CD14-positive monocyte (primary cell): Measurements from ENCODE around the gene SDE2. TPM values are rescaled to one million over a fixed set of nuclear protein-coding genes. Genes with fewer than 3 reads are reported as not detected.
"Not testable (repeated sequence)": the region's sequence is repeated elsewhere in the genome, so short reads cannot be mapped to it uniquely, and the experiment has no call there.

Source experiments
- DNase-seq, 3 donors: peaks; one replicate each; pipeline ENCODE4 v3.0.0-alpha.2; 2011 to 2022
- H2AFZ ChIP-seq: 2 replicates; pipeline ENCODE4 v1.6.0; 2012; ENCODE audit warnings: mild to moderate bottlenecking, low read depth, low read length, inconsistent platforms; ENCODE audit not compliant: insufficient read depth, poor library complexity, severe bottlenecking
- H3K27ac ChIP-seq, 2 donors: 1 replicate in 1 of 2; 2 replicates in 1 of 2; pipeline ENCODE4 v1.5.1; 2012 to 2013; ENCODE audit warnings: low read length in 2 of 2, control low read depth in 1 of 2, inconsistent platforms in 1 of 2, low read depth in 1 of 2, mild to moderate bottlenecking in 1 of 2
- H3K27me3 ChIP-seq, 2 donors: one replicate each; pipeline versions ENCODE4 v1.6.0 to v1.6.1; 2011 to 2013; ENCODE audit warnings: low read length in 2 of 2; ENCODE audit not compliant: control insufficient read depth in 2 of 2, insufficient read depth in 2 of 2
- H3K36me3 ChIP-seq, 2 donors: replicated peaks in 1 of 2; 1 replicate in 1 of 2; 2 replicates in 1 of 2; pipeline versions ENCODE4 v1.5.1 to v1.6.1; 2012 to 2013; ENCODE audit warnings: low read length in 2 of 2, control low read depth in 1 of 2, inconsistent platforms in 1 of 2, mild to moderate bottlenecking in 1 of 2; ENCODE audit not compliant: insufficient read depth in 2 of 2, control insufficient read depth in 1 of 2
- H3K4me1 ChIP-seq, 2 donors: 1 replicate in 1 of 2; 2 replicates in 1 of 2; pipeline versions ENCODE4 v1.5.1 to v1.6.1; 2012 to 2013; ENCODE audit warnings: low read length in 2 of 2, control low read depth in 1 of 2, inconsistent platforms in 1 of 2, mild to moderate bottlenecking in 1 of 2, moderate library complexity in 1 of 2; ENCODE audit not compliant: insufficient read depth in 2 of 2, control insufficient read depth in 1 of 2
- H3K4me2 ChIP-seq: replicated peaks from 2 replicates; pipeline ENCODE3; 2012; ENCODE audit warnings: low read length, moderate library complexity, mild to moderate bottlenecking; ENCODE audit not compliant: poor library complexity, severe bottlenecking; ENCODE audit errors: extremely low read depth
- H3K4me3 ChIP-seq, 3 experiments: fragments of 200-600 bp in 1 of 3; sonication (generic) in 1 of 3; replicated peaks in 1 of 3; 1 replicate in 2 of 3; 2 replicates in 1 of 3; pipeline ENCODE4 v1.5.1; 2011 to 2013; ENCODE audit warnings: low read length in 3 of 3, mild to moderate bottlenecking in 3 of 3, control low read depth in 2 of 3, low read depth in 2 of 3, inconsistent platforms in 1 of 3, moderate library complexity in 1 of 3
- H3K79me2 ChIP-seq: 2 replicates; pipeline ENCODE4 v1.6.0; 2012; ENCODE audit warnings: mild to moderate bottlenecking, control low read depth, inconsistent platforms, low read length, moderate library complexity; ENCODE audit not compliant: insufficient read depth
- H3K9ac ChIP-seq: 2 replicates; pipeline ENCODE4 v1.6.0; 2017; ENCODE audit warnings: low read length, mild to moderate bottlenecking; ENCODE audit not compliant: insufficient read depth, poor library complexity, severe bottlenecking
- H3K9me3 ChIP-seq, 2 donors: replicated peaks in 1 of 2; 1 replicate in 1 of 2; 2 replicates in 1 of 2; pipeline versions ENCODE4 v1.5.1 to v1.6.1; 2012 to 2013; ENCODE audit warnings: low read length in 2 of 2, control low read depth in 1 of 2; ENCODE audit not compliant: control insufficient read depth in 1 of 2, insufficient read depth in 1 of 2
- H4K20me1 ChIP-seq: 2 replicates; pipeline ENCODE4 v1.6.0; 2012; ENCODE audit warnings: mild to moderate bottlenecking, low read length, control low read depth, moderate library complexity; ENCODE audit not compliant: insufficient read depth
- H3K27ac Mint-ChIP-seq, 7 donors: one replicate each; pipeline ENCODE4 v1.8.0; 2020; ENCODE audit warnings: mild to moderate bottlenecking in 7 of 7, mixed read lengths in 7 of 7, moderate library complexity in 6 of 7, inconsistent platforms in 2 of 7
- H3K27me3 Mint-ChIP-seq, 3 donors: one replicate each; pipeline ENCODE4 v1.8.0; 2021 to 2022; ENCODE audit warnings: low read depth in 3 of 3, mild to moderate bottlenecking in 3 of 3, mixed read lengths in 3 of 3, moderate library complexity in 3 of 3, inconsistent platforms in 1 of 3
- H3K36me3 Mint-ChIP-seq, 2 donors: one replicate each; pipeline ENCODE4 v1.8.0; 2020; ENCODE audit warnings: mixed read lengths in 2 of 2, inconsistent platforms in 1 of 2, mild to moderate bottlenecking in 1 of 2
- H3K4me1 Mint-ChIP-seq: one replicate; pipeline ENCODE4 v1.8.0; 2020; ENCODE audit warnings: mild to moderate bottlenecking, mixed read lengths
- H3K4me3 Mint-ChIP-seq, 2 donors: one replicate each; pipeline ENCODE4 v1.8.0; 2020; ENCODE audit warnings: mild to moderate bottlenecking in 2 of 2, mixed read lengths in 2 of 2, moderate library complexity in 1 of 2
- H3K9me3 Mint-ChIP-seq, 7 donors: one replicate each; pipeline ENCODE4 v1.8.0; 2020 to 2022; ENCODE audit warnings: mixed read lengths in 7 of 7, mild to moderate bottlenecking in 6 of 7, moderate library complexity in 6 of 7, inconsistent platforms in 2 of 7
- WGBS: methylation state at CpG from one replicate; pipeline ENCODE4 v1.1.5; 2013; ENCODE audit warnings: missing lambda C conversion rate; ENCODE audit not compliant: insufficient coverage; 5-methylcytosine and 5-hydroxymethylcytosine counted together
- intact Hi-C, 2 donors: fragments of 100-400 bp; cut with micrococcal nuclease; formaldehyde crosslinking; loops; one replicate each; pipeline versions ENCODE4 v1.15.0 to v1.15.1; 2023
- polyA plus RNA-seq, 3 donors: library from polyadenylated mRNA; depleted of rRNA in 1 of 3; unstranded in 2 of 3; stranded (reverse) in 1 of 3; fragments of 300-500 nt in 2 of 3; fragments of >200 nt in 1 of 3; fragmentation: Illumina TruSeq in 2 of 3; gene quantifications; 1 replicate in 2 of 3; 2 replicates in 1 of 3; pipeline ENCODE4 v1.2.3, GENCODE V29; 2012 to 2021
- TF ChIP-seq, protein P1 (sequence below): fragments of 200-600 bp; IDR thresholded peaks from one replicate; pipeline ENCODE4 v1.8.0; 2022; ENCODE audit warnings: antibody characterized with exemption, mild to moderate bottlenecking

Gene SDE2
- polyA plus RNA-seq, 3 donors = 6.8 to 18.0 (median 8.4) TPM

DNA sequence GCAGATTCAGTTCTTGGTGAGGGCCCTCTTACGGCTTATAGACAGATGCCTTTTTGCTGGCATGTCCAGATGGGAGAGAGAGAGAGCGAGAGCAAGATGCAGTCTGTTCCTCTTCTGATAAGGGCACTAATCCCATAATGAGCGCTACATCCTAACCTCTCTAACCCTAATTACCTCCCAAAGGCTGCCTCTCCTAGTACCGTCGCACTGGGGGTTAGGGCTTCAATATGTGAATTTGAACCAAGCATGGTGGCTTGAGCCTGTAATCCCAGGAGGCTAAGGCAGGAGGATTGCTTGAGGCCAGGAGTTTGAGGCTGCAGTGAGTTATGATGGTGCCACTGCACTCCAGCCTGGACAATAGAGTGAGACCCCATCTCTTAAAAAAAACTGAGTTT lies 10.5 kb upstream of the SDE2 start:
- H3K79me2 ChIP-seq = no peaks in the 10 kb centered on the region
- peaks cover 5% of the 10 kb centered on the region in 2 donors for H3K4me1 ChIP-seq
- no peak overlapping the region for H3K27ac ChIP-seq
- no peak overlapping the region for H3K4me2 ChIP-seq
- no peaks in the 10 kb centered on the region for H3K36me3 ChIP-seq
- 100% methylated on average over 1 of the region's 5 CpGs for WGBS
- intact Hi-C loops = no loop called here
- DNase-seq = no peak
- H3K9me3 Mint-ChIP-seq = peaks cover 0 to 3% (median 0%) of the 10 kb centered on the region in 7 donors
- H2AFZ ChIP-seq = no peak overlapping the region
- H3K4me3 ChIP-seq = no peak overlapping the region
- H3K9ac ChIP-seq = no peak overlapping the region
- no peak overlapping the region for H3K27ac Mint-ChIP-seq
- H4K20me1 ChIP-seq = no peaks in the 10 kb centered on the region
- TF ChIP-seq, protein P1, sequence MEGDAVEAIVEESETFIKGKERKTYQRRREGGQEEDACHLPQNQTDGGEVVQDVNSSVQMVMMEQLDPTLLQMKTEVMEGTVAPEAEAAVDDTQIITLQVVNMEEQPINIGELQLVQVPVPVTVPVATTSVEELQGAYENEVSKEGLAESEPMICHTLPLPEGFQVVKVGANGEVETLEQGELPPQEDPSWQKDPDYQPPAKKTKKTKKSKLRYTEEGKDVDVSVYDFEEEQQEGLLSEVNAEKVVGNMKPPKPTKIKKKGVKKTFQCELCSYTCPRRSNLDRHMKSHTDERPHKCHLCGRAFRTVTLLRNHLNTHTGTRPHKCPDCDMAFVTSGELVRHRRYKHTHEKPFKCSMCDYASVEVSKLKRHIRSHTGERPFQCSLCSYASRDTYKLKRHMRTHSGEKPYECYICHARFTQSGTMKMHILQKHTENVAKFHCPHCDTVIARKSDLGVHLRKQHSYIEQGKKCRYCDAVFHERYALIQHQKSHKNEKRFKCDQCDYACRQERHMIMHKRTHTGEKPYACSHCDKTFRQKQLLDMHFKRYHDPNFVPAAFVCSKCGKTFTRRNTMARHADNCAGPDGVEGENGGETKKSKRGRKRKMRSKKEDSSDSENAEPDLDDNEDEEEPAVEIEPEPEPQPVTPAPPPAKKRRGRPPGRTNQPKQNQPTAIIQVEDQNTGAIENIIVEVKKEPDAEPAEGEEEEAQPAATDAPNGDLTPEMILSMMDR = no peak
- H3K4me1 Mint-ChIP-seq = peaks cover 6% of the 10 kb centered on the region
- H3K9me3 ChIP-seq = no peaks in the 10 kb centered on the region
- peaks cover 0 to 6% (median 0%) of the 10 kb centered on the region in 3 donors for H3K27me3 Mint-ChIP-seq
- no peaks in the 10 kb centered on the region for H3K36me3 Mint-ChIP-seq
- H3K27me3 ChIP-seq = no peaks in the 10 kb centered on the region
- no peak overlapping the region for H3K4me3 Mint-ChIP-seq

GRCh38 chr1:226007126-226007892 lies 8.2 kb upstream of the SDE2 start:
- WGBS = 100% methylated on average over 4 of the region's 12 CpGs
- H3K4me3 ChIP-seq, intact Hi-C loops, H3K36me3 Mint-ChIP-seq, H3K79me2 ChIP-seq, H3K4me3 Mint-ChIP-seq, H2AFZ ChIP-seq, H3K36me3 ChIP-seq, H3K9ac ChIP-seq, H3K9me3 Mint-ChIP-seq, H3K9me3 ChIP-seq, H3K27ac Mint-ChIP-seq, H3K27ac ChIP-seq, H4K20me1 ChIP-seq, H3K27me3 Mint-ChIP-seq, H3K4me2 ChIP-seq, DNase-seq, H3K27me3 ChIP-seq: not testable (repeated sequence)
- H3K4me1 ChIP-seq = peaks cover 8 to 12% of the 10 kb centered on the region in 2 donors
- H3K4me1 Mint-ChIP-seq = peaks cover 17% of the 10 kb centered on the region
